GM23338 (cell line): ENCODE results near the gene SELENOF. TPM values are rescaled to one million over a fixed set of nuclear protein-coding genes. Genes with fewer than 3 reads are reported as not detected.

Source experiments
- ETS1 ChIP-seq: IDR thresholded peaks from 2 replicates; pipeline ENCODE4 v1.6.1; 2016; ENCODE audit warnings: antibody characterized with exemption
- EZH2phosphoT487 ChIP-seq: fragments of 200-600 bp; sonication (generic); IDR thresholded peaks from one replicate; pipeline ENCODE4 v1.8.1; 2018; ENCODE audit warnings: antibody characterized with exemption; ENCODE audit not compliant: unreplicated experiment
- NANOG ChIP-seq: IDR thresholded peaks from 2 replicates; pipeline ENCODE4 v1.6.1; 2016; ENCODE audit warnings: antibody characterized with exemption, borderline replicate concordance
- REST ChIP-seq: IDR thresholded peaks from one replicate; pipeline ENCODE4 v1.6.1; 2018; ENCODE audit warnings: antibody characterized with exemption; ENCODE audit not compliant: unreplicated experiment
- STAT1 ChIP-seq: IDR thresholded peaks from one replicate; pipeline ENCODE4 v1.6.1; 2016; ENCODE audit warnings: antibody characterized with exemption; ENCODE audit not compliant: unreplicated experiment
- ZNF114 ChIP-seq: fragments of 250-450 bp; sonication (Bioruptor Pico); IDR thresholded peaks from 2 replicates; pipeline ENCODE4 v1.5.0; 2020; ENCODE audit warnings: mild to moderate bottlenecking, moderate library complexity
- ZNF462 ChIP-seq: fragments of 250-450 bp; sonication (Bioruptor Pico); IDR thresholded peaks from 2 replicates; pipeline ENCODE4 v1.5.0; 2020; ENCODE audit warnings: mild to moderate bottlenecking, moderate library complexity
- polyA plus RNA-seq: library from polyadenylated mRNA; unstranded; fragments of >200 nt; fragmentation: Nextera tagmentation; extraction: Ambion mirVana; gene quantifications from 2 replicates; pipeline ENCODE4 v1.2.1, GENCODE V29; 2016
- total RNA-seq: library from RNA; depleted of rRNA; stranded (reverse); fragments of >200 nt; shearing (Covaris generic); gene quantifications from 2 replicates; pipeline ENCODE4 v1.2.3, GENCODE V29; 2014

The SELENOF gene
- total and polyA plus RNA-seq, 2 experiments from 2014 or later: 113 to 142 TPM

GRCh38 chr1:86942743-86943142 lies 28.8 kb upstream of the SELENOF start (continued):
- TF ChIP-seq ZNF462 (CRISPR knock-in tag) (no peak), EZH2phosphoT487 (no peak), ZNF114 (CRISPR knock-in tag) (no peak), STAT1 (no peak), ETS1 (no peak), NANOG (no peak), REST (no peak)
